ENCODE results near the gene MAP3K15.

DNA sequence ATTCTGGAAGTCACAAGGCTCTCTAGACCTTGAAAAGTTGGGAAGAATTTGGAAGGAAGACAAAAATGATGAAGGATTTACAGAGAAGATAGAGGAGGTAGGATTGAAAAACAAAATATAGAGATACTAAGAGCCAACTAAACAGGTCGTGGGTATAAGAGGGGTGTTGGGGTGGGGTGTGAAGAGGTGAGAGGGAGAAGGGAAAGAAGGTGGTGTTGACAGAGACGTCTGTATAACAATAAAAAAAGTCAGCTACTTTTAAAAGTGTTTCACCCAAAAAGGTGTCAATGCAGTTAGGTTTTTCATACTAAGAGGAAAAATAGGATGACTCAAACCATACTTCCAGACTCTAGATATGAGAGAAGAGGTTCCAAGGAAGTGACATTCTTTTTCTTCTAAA, 33.0 kb upstream of the MAP3K15 start:
- TF ChIP-seq, protein P1, sequence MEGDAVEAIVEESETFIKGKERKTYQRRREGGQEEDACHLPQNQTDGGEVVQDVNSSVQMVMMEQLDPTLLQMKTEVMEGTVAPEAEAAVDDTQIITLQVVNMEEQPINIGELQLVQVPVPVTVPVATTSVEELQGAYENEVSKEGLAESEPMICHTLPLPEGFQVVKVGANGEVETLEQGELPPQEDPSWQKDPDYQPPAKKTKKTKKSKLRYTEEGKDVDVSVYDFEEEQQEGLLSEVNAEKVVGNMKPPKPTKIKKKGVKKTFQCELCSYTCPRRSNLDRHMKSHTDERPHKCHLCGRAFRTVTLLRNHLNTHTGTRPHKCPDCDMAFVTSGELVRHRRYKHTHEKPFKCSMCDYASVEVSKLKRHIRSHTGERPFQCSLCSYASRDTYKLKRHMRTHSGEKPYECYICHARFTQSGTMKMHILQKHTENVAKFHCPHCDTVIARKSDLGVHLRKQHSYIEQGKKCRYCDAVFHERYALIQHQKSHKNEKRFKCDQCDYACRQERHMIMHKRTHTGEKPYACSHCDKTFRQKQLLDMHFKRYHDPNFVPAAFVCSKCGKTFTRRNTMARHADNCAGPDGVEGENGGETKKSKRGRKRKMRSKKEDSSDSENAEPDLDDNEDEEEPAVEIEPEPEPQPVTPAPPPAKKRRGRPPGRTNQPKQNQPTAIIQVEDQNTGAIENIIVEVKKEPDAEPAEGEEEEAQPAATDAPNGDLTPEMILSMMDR (IDR thresholded peaks at IDR 0.05), result no peak
- no peak for TF ChIP-seq EP300 (IDR thresholded peaks at IDR 0.05; ENCODE audit: low read depth)
- no peak for TF ChIP-seq POLR2A (IDR thresholded peaks at IDR 0.05)
- TF ChIP-seq POLR2AphosphoS5 (IDR thresholded peaks at IDR 0.05), result no peak
